Measurements from ENCODE around the gene CDK12. TPM values are rescaled to one million over a fixed set of nuclear protein-coding genes. Genes with fewer than 3 reads are reported as not detected.
"Not testable (repeated sequence)": the region's sequence is repeated elsewhere in the genome, so short reads cannot be mapped to it uniquely, and the experiment has no call there.

The CDK12 gene
- total and polyA plus RNA-seq, 9 of the 15 experiments (the other 6 are each of a cell fraction or from before 2014, with no cell fraction given), result 3.4 to 65.6 (median 36.8) TPM

DNA sequence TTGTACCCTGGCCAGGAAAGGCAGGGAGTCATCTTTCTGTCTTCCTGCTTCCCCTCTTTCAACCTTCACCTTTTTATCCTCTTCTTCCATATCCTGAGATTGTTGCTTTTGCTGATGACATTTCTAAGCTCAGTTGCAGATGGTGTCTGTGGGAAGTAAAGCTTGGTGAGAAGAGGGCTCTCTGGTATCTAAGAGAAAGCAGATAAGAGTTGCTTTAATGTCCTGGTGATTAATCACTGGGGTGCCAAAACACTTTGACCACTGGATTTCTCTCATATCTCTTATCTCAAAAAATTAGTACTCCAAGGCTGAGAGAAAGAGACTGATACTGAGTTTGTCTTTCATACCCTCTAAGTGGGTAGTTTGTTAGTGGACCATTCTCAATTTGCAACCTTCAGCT lies 75.2 kb downstream of the CDK12 start (continued):
- TF ChIP-seq DLX4 (CRISPR knock-in tag; IDR thresholded peaks at IDR 0.05) (no peak), NCOA1 (IDR thresholded peaks at IDR 0.05; ENCODE audit: low read depth) (no peak), POLR3A (IDR thresholded peaks at IDR 0.05; ENCODE audit: borderline replicate concordance, extremely low read depth, insufficient read depth, insufficient read length) (no peak), CCNT2 (IDR thresholded peaks at IDR 0.05; ENCODE audit: borderline replicate concordance, extremely low read depth, insufficient read length, low read depth, low read length) (peak; percentile 23), ZZZ3 (IDR thresholded peaks at IDR 0.05) (no peak), ZBTB34 (CRISPR knock-in tag; IDR thresholded peaks at IDR 0.05) (no peak), TCF3 (CRISPR knock-in tag; IDR thresholded peaks at IDR 0.05) (peak; percentile 53), SIN3A (IDR thresholded peaks at IDR 0.05; ENCODE audit: borderline replicate concordance in 2 of 2, control insufficient read depth in 1 of 2, low read depth in 2 of 2, low read length in 2 of 2) (no peak), JUND (IDR thresholded peaks at IDR 0.05; ENCODE audit: borderline replicate concordance, low read depth, low read length) (peak; percentile 48; the same call in 1 of the 2 replicates), JUND (tag; IDR thresholded peaks at IDR 0.05; ENCODE audit: borderline replicate concordance, low read depth, low read length) (no peak)
- TF ChIP-seq, protein P1, sequence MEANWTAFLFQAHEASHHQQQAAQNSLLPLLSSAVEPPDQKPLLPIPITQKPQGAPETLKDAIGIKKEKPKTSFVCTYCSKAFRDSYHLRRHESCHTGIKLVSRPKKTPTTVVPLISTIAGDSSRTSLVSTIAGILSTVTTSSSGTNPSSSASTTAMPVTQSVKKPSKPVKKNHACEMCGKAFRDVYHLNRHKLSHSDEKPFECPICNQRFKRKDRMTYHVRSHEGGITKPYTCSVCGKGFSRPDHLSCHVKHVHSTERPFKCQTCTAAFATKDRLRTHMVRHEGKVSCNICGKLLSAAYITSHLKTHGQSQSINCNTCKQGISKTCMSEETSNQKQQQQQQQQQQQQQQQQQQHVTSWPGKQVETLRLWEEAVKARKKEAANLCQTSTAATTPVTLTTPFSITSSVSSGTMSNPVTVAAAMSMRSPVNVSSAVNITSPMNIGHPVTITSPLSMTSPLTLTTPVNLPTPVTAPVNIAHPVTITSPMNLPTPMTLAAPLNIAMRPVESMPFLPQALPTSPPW (CRISPR knock-in tag; IDR thresholded peaks at IDR 0.05), result no peak

DNA sequence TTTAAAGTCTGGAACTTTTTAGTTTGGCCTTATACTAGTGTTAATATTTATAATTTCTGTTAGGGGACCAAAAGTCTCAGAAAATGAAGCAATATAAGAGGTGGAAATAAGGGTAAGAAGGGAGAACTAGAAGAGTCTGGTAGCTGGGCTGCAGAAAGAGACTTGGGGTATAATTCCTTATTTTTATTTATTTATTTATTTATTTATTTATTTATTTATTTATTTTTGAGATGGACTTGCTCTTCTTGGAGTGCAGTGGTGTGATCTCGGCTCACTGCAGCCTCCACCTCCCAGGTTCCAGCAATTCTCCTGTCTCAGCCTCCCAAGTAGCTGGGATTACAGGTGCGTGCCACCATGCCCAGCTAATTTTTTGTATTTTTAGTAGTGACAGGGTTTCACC lies 76.1 kb downstream of the CDK12 start:
- H2AFZ ChIP-seq (ENCODE audit: low read depth, low read length); H3K9me3 ChIP-seq (replicated peaks; ENCODE audit: control insufficient read depth, insufficient read depth, low read depth, low read length); H3K79me2 ChIP-seq (ENCODE audit: control insufficient read depth, insufficient read depth, low read length); DNase-seq (ENCODE audit: extremely low read depth in 1 of 4, low spot score in 3 of 4); H3K9ac ChIP-seq (ENCODE audit: insufficient read depth in 1 of 2, low read depth in 2 of 2, low read length in 2 of 2); H3K27me3 ChIP-seq (ENCODE audit: control insufficient read depth in 2 of 2, insufficient read depth in 2 of 2, low read length in 2 of 2); H3K4me3 ChIP-seq; CTCF ChIA-PET (ENCODE audit: low intra/inter-chr PET ratio); H3K9me1 ChIP-seq (ENCODE audit: control insufficient read depth, insufficient read depth, low read length); H3K27ac ChIP-seq (ENCODE audit: extremely low read depth, low read depth, low read length); H3K36me3 ChIP-seq (ENCODE audit: control insufficient read depth, insufficient read depth, low read length); BruUV-seq (replicated peaks); ATAC-seq; FAIRE-seq; in situ Hi-C loops (cut with MboI); H3K4me2 ChIP-seq (ENCODE audit: insufficient read depth, low read length); H4K20me1 ChIP-seq (replicated peaks; ENCODE audit: control insufficient read depth, insufficient read depth, low read length); intact Hi-C loops (cut with micrococcal nuclease): not testable (repeated sequence)
- POLR2A ChIA-PET, result interaction anchor here (0.7 to 1.5 kb wide), 3 partner anchors 30 to 37 kb away, joined by 3 to 4 read pairs (median 4); no protein-coding TSS in a partner anchor
- peaks cover 0 to 28% of the 10 kb centered on the region in 2 experiments; a peak in 3 of 5 replicates for H3K4me1 ChIP-seq (replicated peaks in 1 of 2; ENCODE audit: control insufficient read depth in 2 of 2, insufficient read depth in 2 of 2, low read length in 2 of 2)
- WGBS (ENCODE audit: insufficient coverage, low coverage, missing lambda C conversion rate), result 96% methylated on average over 2 of the region's 2 CpGs

Data from K562 (cell line).